ENCODE results near the gene AHCY.
A peak's percentile ranks its signal among the peaks of the same experiment; 100 is the strongest.
"Not testable (repeated sequence)": the region's sequence is repeated elsewhere in the genome, so short reads cannot be mapped to it uniquely, and the experiment has no call there.

- TF ChIP-seq CTCF (IDR thresholded peaks at IDR 0.05): peak in 8 of 12 donors; percentile 8 to 37 (median 18)
- not testable (repeated sequence) for TF ChIP-seq POLR2A (IDR thresholded peaks at IDR 0.05)
These were observed 4.8 kb downstream of the AHCY start for GRCh38 chr20:34298294-34298784.

All from heart left ventricle (tissue), 13 donors.